AG09319 (cell line): ENCODE data around the gene RAI1.
A peak's percentile ranks its signal among the peaks of the same experiment; 100 is the strongest.

ENCODE experiments used
- DNase-seq: peaks from one replicate; pipeline ENCODE4 v3.0.0-alpha.2; 2010; ENCODE audit warnings: low read depth; ENCODE audit errors: extremely low read depth
- CTCF ChIP-seq: IDR thresholded peaks from 2 replicates; pipeline ENCODE4 v1.5.1; 2011; ENCODE audit warnings: low read depth, mild to moderate bottlenecking, inconsistent platforms, low read length, moderate library complexity

The RAI1 gene

DNA sequence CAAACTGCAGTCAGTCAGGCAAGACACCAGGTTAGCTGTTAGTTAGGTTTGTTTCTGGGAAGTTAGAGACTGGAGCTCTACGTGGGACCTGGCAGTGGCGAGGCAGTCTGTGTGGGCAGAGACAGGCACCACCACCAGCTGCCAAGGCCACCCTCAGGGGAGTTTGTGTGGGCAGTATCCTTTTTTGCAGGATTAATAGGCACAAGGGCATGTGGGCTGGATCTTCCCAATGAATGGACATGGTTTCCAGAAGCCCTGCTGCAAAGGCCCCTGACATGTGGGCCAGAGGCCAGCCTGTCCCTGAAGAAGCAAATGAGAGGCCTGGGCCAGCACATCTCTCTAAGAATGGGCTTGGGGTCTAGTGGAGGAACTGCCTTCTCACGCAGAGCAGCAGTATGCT lies 174.7 kb downstream of the RAI1 start:
- no peak for DNase-seq
- no peak for TF ChIP-seq CTCF

- TF ChIP-seq CTCF = no peak
- DNase-seq = no peak
Observed at GRCh38 chr17:17856386-17856785, 175.1 kb downstream of the RAI1 start.

DNA sequence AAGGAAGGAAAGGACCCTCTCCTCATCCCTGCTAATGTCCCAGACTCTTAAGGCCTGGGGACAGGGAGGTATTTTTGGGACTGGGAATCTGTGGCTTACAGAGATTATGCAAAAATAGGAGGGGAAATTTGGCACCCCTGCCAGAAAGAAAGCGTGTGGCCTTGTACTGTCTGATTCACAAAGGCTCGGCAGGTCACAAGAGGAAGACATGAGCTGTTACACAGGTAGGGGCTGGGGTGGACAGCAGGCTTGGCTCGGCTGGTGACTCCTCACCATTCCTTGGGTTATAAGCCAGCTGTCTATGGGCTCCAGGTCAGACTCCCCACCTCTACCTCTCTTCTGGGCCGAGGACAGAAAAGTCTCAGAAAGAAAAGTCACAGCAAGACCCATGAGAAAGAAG lies 176.2 kb downstream of the RAI1 start:
- no peak for TF ChIP-seq CTCF
- no peak for DNase-seq

DNA sequence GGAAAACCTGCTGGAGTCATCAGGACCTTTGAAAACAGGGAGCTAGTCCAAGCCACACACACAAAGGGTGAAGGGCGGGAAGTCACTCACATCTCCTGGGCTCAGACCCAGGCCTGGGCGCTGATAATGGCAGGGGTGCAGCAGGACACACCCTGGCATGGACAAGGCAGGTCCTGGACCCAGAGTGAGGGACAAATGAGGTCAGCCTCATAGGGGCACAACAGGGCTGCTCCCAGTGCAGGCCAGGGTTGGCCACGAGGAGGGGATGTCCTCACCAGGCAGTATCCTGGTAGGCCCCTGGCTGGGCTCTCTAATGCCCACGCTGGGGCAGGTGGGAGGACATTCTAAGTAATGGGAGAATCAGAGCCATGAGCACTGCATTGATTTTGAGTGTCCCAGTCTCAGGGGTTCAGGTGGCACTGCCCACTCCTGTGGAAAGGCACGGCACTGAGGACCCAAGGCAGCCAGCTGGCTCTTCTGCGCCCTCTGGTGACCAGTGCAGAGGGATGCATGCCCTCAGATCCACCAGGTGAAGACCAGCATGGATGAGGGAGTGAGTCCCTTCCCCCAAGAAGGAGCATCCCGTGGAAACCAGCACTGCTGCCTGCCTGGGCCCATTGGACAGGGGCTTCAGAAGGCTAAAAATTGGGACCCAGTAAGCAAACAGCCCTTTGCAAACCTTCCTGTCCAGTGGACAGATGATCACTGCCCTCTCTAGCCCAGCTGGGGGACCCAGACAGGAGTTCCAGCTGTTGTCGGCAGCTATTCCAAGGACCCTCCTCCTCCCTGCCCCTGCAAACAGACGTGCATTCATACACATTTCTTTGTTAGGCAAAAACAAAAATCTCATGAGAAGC lies 178.9 kb downstream of the RAI1 start:
- no peak for DNase-seq
- peak; percentile 95 for TF ChIP-seq CTCF

DNA sequence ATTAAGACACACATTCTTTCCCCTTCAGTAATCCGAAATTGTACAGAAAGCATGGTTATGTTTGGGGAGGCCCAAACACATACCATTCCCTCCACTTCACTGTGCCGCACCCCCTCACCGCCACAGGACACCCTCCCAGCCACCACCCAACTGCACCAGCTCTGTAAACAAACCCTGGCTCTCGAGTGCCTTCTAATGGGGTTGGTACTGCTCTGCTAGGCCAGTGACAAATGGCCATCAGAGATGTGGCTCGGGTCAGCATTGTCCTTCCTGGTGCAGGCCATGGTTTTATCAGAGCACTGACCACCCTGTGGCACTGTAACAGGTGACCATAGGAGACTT lies 179.5 kb downstream of the RAI1 start:
- TF ChIP-seq CTCF = no peak
- DNase-seq = no peak
